Fibroblast of mammary gland (primary cell): Measurements from ENCODE around the gene IRX4.

ENCODE experiments used
- DNase-seq: peaks from one replicate; pipeline ENCODE4 v3.0.0-alpha.2; 2010; ENCODE audit warnings: low read depth
- H3K4me3 ChIP-seq: 2 replicates; pipeline ENCODE4 v1.5.1; 2011; ENCODE audit warnings: low read depth, mild to moderate bottlenecking, low read length, moderate library complexity; ENCODE audit not compliant: control insufficient read depth
- TF ChIP-seq, protein P1 (sequence below): conservative IDR thresholded peaks from 2 replicates; pipeline ENCODE4 v1.5.1; 2011; ENCODE audit warnings: low read depth, low read length, inconsistent platforms; ENCODE audit not compliant: control insufficient read depth, insufficient read depth

Gene IRX4

DNA sequence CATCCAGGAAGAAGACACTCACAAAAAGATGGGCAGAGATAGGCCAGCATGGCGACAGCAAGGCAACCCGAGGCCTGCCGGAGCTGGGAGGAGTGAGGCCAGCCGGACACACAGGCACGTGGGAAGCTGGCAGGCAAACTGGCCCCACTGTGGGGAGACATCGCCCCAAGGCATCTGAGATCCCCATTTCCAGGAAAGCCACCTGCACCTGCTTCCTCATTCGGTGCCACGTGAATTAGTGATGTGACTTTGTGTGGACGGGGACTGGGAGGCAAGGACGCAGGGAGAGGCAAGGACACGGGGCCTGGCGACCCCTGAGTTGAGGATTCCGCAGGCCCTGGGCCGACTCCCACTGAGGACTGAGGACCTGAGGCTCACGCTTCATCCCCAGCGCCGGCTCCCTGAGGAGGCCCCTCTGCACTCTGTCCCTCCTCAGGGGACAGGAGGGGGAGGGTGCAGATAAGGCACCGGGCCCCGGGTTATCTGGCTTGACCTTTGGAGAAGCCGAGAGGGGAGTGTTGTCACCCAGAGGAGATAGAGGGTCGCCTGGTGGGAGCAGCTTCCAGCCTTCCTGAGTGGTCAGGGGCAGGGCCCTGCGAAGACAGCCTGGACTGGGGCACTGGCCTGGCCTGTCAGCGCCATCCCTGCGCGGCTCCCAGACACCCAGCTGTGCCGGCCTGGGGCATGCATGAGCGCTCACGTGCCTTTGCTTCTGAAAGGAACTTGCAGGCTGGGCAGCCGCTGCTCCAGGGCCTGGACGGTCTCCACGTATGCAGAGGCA is 41.8 kb downstream of the IRX4 start:
- no peak for DNase-seq
- TF ChIP-seq, protein P1, sequence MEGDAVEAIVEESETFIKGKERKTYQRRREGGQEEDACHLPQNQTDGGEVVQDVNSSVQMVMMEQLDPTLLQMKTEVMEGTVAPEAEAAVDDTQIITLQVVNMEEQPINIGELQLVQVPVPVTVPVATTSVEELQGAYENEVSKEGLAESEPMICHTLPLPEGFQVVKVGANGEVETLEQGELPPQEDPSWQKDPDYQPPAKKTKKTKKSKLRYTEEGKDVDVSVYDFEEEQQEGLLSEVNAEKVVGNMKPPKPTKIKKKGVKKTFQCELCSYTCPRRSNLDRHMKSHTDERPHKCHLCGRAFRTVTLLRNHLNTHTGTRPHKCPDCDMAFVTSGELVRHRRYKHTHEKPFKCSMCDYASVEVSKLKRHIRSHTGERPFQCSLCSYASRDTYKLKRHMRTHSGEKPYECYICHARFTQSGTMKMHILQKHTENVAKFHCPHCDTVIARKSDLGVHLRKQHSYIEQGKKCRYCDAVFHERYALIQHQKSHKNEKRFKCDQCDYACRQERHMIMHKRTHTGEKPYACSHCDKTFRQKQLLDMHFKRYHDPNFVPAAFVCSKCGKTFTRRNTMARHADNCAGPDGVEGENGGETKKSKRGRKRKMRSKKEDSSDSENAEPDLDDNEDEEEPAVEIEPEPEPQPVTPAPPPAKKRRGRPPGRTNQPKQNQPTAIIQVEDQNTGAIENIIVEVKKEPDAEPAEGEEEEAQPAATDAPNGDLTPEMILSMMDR = no peak
- H3K4me3 ChIP-seq = no peak overlapping the region

DNA sequence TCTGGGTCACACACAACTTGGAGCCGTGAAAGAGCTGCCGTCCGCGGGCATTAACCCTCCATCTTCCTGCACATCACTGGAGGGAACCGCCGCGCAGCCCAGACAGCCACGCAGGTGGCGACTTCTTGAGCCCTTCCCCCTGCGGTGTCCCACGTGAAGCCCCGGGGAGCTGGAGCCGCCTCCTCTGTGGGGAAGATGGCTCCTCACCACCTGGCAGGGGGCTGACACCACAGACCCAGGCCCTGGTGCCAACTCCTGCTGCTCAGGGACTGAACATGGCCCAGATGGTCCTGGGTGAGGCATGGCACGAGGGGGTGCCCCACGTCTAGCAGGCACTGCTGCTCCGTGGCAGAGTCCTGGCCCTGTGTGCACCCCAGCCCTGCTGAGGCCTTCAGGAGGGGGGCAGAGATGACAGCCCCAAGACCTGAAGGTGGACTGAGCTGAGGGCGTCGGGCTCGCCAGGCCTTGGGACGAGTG is 42.6 kb downstream of the IRX4 start:
- TF ChIP-seq, protein P1 = no peak
- H3K4me3 ChIP-seq = no peak overlapping the region

DNA sequence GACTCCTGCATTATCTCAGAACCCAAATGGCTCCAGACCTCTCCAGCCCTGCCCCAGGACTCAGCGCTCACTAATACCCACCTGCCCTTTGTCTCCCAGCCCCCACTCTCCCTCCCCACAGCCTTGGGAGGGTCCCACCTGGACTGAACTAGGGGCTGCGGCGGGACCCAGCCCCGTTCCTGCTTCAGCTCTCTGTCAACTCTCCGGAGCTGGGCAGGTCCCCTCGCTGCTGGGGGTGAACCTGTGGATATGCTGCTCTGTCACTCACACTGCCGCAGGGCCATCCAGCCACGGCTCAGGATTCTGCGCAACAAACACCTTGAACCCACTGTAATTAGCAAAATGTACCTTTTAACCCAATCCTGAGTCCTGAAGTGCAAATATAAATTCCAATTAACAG is 44.7 kb downstream of the IRX4 start:
- H3K4me3 ChIP-seq = no peak overlapping the region
- no peak for DNase-seq
- TF ChIP-seq, protein P1 = no peak

More for the DNA sequence above, 42.6 kb downstream of the IRX4 start:
- no peak for DNase-seq

DNA sequence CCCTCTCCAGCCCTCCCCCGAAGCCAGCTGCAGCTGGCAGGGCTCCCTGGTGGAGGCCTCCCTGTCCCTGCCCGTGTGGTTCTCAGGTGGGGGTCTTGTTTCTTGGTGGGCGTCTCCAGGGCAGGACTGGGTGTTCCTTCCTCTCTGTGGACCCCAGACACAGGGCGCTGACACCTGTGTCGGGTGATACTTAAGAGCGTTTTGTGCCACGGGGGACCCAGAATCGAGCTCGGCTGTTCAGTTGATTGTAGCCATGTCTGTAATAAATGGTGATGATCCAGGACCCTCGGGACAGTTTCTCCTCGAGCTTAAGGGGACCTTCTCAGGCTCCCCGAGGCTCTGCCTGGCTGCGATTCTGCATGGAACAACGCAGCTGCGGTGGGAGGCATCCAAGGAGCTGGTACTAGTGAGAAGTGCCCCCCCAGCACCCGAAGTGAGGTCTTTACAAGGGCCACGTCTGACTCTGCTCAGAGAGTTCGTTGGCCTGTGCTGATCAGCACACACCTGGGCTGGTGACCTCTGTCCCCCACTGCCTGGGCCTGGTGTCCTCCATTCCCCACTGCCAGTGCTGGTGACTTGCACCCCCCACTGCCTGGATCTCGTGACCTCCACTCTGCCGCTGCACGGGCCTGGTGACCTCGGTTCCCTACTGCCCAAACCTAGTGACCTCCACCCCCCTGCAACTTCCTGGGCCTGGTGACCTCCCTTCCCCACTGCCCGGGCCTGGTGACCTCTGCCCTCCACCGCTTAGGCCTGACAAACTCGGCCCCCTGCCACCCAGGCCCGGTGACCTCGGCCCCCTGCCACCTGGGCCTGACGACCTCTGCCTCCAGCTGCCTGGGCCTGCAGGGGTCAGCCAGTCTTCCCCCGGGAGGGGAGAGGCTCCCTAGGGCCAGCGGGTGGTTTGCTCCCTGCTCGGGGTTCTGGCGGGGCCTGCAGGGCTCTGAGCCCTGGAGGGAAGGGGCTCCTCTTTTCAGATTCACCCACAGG is 45.5 kb downstream of the IRX4 start:
- H3K4me3 ChIP-seq = no peak overlapping the region
- TF ChIP-seq, protein P1 = no peak
- no peak for DNase-seq

DNA sequence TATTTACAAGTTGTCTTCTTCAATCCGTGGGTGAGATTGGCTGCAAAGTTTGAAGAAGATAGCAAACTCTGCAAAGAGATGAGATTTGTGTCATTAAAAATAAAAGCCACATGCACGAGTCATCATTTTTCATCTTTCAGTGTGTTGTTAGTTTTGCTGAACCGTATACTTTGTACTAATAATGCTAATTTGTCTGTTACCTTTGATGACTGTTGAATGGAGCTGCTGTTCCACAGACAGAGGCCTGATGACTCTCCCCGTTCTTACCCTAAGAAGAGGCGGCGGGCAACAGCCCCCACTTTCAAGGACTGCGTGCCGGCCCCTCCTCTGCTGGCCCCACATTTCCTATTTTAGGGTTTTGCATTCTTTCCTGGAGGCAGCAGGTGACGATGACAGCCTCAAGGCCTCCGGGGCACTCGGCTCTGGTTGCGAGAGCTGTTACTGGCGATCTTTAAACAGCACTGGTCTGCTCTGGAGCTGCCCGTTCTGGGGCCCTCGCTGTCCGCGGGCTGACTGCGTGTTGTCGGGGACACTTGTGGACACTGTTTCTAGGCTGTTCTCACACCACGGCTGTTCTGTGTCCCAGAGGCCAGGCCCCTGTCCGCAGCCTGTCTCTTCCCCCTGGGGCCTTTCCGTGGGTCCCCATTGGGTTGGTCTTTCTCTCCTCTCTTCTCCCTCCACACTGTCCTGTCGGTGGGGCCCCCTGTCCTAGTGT is 46.4 kb downstream of the IRX4 start:
- TF ChIP-seq, protein P1 = no peak
- H3K4me3 ChIP-seq = no peak overlapping the region
- no peak for DNase-seq

DNA sequence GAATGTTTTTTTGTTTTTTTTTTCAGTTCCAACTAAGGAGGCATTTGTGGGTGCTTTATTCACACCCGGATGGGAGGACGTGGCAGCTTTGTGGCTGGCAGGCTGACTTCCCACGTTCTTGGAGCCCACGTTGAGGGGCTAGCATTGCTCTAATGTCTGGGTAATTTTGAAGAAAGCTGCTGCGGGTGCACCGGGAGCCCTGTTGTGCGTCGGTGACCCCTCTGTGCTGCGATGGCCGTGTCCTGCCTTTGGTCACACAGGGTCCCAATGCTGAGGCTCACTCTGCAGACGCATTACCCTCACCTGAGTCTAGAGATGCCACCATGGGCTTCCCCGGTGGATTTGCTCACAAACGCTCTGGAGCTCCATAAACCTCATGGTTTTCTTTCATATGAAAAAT is 47.3 kb downstream of the IRX4 start:
- TF ChIP-seq, protein P1 = no peak
- no peak for DNase-seq
- no peak overlapping the region for H3K4me3 ChIP-seq
